D721Med (cell line): ENCODE results near the gene C19orf18.
"Not testable (repeated sequence)": the region's sequence is repeated elsewhere in the genome, so short reads cannot be mapped to it uniquely, and the experiment has no call there.

Experiments
- DNase-seq: peaks from one replicate; pipeline ENCODE4 v3.0.0; 2011; ENCODE audit warnings: low spot score; ENCODE audit not compliant: insufficient read length
- FAIRE-seq: peaks from 2 replicates; lab custom pipeline; 2011; peaks lifted over from hg19 to GRCh38; lab: Jason Lieb, UNC
- TF ChIP-seq, protein P1 (sequence below): IDR thresholded peaks from 2 replicates; pipeline ENCODE4 v1.5.1; 2012; ENCODE audit warnings: mild to moderate bottlenecking, control low read depth; ENCODE audit not compliant: insufficient read depth; ENCODE audit errors: missing control alignments

C19orf18 gene

GRCh38 chr19:57927587-57927986, 46.7 kb downstream of the C19orf18 start:
- DNase-seq (no peak), FAIRE-seq (no peak)
- TF ChIP-seq, protein P1, sequence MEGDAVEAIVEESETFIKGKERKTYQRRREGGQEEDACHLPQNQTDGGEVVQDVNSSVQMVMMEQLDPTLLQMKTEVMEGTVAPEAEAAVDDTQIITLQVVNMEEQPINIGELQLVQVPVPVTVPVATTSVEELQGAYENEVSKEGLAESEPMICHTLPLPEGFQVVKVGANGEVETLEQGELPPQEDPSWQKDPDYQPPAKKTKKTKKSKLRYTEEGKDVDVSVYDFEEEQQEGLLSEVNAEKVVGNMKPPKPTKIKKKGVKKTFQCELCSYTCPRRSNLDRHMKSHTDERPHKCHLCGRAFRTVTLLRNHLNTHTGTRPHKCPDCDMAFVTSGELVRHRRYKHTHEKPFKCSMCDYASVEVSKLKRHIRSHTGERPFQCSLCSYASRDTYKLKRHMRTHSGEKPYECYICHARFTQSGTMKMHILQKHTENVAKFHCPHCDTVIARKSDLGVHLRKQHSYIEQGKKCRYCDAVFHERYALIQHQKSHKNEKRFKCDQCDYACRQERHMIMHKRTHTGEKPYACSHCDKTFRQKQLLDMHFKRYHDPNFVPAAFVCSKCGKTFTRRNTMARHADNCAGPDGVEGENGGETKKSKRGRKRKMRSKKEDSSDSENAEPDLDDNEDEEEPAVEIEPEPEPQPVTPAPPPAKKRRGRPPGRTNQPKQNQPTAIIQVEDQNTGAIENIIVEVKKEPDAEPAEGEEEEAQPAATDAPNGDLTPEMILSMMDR: no peak

- FAIRE-seq: not testable (repeated sequence)
- TF ChIP-seq, protein P1: peak; percentile 27
- peak; percentile 73 for DNase-seq
Measured at GRCh38 chr19:57916168-57916995, 58.0 kb downstream of the C19orf18 start, which contains the start of gene ZNF417. Gene ZNF417 (minus strand): TSS chr19:57916592. CDS start chr19:57916411, 181 bp downstream.

DNA sequence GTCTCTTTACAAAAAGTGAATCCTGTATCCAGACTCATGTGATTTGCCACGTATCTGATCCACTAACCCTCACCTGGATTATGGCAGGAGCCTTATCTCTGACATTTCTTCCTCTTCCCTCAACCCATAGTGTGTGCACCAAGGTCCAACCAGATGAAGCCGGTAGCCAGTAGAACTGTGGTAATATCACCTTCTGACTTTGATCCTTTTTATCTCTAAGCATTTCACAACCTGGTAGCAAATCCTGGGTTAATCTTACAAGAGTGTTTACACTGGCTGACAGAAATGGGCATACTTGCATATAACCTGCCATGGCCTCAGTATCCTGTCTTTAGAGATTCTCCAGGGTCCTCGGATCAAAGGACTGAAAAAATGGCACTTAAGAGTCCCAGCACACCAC, 59.8 kb downstream of the C19orf18 start:
- TF ChIP-seq, protein P1: no peak
- FAIRE-seq (no peak), DNase-seq (no peak)
